Heart left ventricle (tissue), 13 donors: ENCODE data around the gene POC1A.

Source experiments
- POLR2A ChIP-seq, 2 donors: fragments of 450-650 bp; IDR thresholded peaks; one replicate each; pipeline ENCODE4 v1.6.1; 2017; ENCODE audit warnings: antibody characterized with exemption in 2 of 2, mild to moderate bottlenecking in 2 of 2, moderate library complexity in 2 of 2
- TF ChIP-seq, protein P1 (sequence below), 12 donors: fragments of 200-600 bp; sonication (generic) in 4 of 12; IDR thresholded peaks; one replicate each; pipeline versions ENCODE4 v1.5.0 to v1.8.0; 2018 to 2022; ENCODE audit warnings: antibody characterized with exemption in 12 of 12, mild to moderate bottlenecking in 5 of 12
- donor health status: ischemic (EF 13 %, LVEDD 7.1; RV severe dilation, severe dysfunction).
- donor health status: DM: no; HTN: yes; CAD: no.
- donor health status: DM: no; HTN: no; CAD: no.
- donor health status: ischemic (EF 25% LVEDD 6.9; RV normal size, moderate dysfunction).
- donor health status: ischemic (EF 25% LVEDD 5.7; RV mildly dilated, moderate dysfunction).
- donor health status: ischemic (EF 35%, LVEDD 5.7; RV mildly dilated, moderate dysfunction).
- donor health status: nonischemic (EF 11% LVEDD 7.7; RV severe dilation, severe dysfunction).
- donor health status: DM: yes; HTN: yes; CAD: no.
- donor health status: PGD.
- donor health status: ischemic (EF 29% LVEDD 5.4; RV normal size, mild dysfunction).
- donor health status: nonischemic (EF 23%, LVEDD 6.1; RV moderate dilation, normal function).

DNA sequence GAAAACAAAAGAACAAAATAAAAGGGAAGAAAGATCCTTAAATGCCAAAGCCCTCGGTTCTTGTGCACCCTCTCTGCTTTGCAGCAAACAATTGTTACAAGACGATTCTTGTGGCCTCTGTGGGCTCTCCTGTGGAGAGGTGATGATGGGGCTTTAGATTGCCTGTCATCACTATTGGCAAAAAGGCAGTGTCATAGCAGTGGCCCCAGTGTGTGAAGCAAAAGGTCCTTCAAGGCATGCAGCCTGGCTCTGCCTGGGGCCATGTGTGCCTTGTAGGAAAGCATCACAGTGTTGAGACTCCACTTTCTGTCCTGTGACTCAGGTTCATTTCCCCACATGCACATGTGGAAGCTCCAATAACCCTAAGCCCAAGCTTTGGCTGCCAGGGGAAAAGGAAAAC, 43.7 kb downstream of the POC1A start:
- TF ChIP-seq, protein P1, sequence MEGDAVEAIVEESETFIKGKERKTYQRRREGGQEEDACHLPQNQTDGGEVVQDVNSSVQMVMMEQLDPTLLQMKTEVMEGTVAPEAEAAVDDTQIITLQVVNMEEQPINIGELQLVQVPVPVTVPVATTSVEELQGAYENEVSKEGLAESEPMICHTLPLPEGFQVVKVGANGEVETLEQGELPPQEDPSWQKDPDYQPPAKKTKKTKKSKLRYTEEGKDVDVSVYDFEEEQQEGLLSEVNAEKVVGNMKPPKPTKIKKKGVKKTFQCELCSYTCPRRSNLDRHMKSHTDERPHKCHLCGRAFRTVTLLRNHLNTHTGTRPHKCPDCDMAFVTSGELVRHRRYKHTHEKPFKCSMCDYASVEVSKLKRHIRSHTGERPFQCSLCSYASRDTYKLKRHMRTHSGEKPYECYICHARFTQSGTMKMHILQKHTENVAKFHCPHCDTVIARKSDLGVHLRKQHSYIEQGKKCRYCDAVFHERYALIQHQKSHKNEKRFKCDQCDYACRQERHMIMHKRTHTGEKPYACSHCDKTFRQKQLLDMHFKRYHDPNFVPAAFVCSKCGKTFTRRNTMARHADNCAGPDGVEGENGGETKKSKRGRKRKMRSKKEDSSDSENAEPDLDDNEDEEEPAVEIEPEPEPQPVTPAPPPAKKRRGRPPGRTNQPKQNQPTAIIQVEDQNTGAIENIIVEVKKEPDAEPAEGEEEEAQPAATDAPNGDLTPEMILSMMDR (IDR thresholded peaks at IDR 0.05) = no peak
- no peak for TF ChIP-seq POLR2A (IDR thresholded peaks at IDR 0.05)
